ENCODE data around the gene DLGAP1.

Gene DLGAP1

GRCh38 chr18:4357579-4357978, 97.5 kb downstream of the DLGAP1 start:
- Histone ChIP-seq H2BK5ac (ENCODE audit: low read length) (no peak overlapping the region), H3K4ac (ENCODE audit: low read depth, low read length) (no peak overlapping the region), H3K4me3 (ENCODE audit: low read length) (no peak overlapping the region), H3K23ac (ENCODE audit: low read length) (peak overlapping the region; percentile 69), H3K79me2 (ENCODE audit: control insufficient read depth, insufficient read depth, low read length) (no peaks in the 10 kb centered on the region), H2BK15ac (replicated peaks; ENCODE audit: low read depth) (no peak overlapping the region), H2BK120ac (ENCODE audit: low read depth, low read length) (no peak overlapping the region), H3K36me3 (ENCODE audit: control insufficient read depth, insufficient read depth, low read length) (no peaks in the 10 kb centered on the region), H3K4me2 (ENCODE audit: low read length) (no peak overlapping the region), H3K56ac (ENCODE audit: low read length) (no peak overlapping the region), H3K18ac (ENCODE audit: low read length) (no peak overlapping the region), H2AK5ac (ENCODE audit: low read length) (no peak overlapping the region), H4K8ac (ENCODE audit: low read depth, low read length) (no peak overlapping the region), H3K79me1 (ENCODE audit: low read length) (no peaks in the 10 kb centered on the region), H3K4me1 (ENCODE audit: control insufficient read depth, low read depth, low read length) (peaks cover 15% of the 10 kb centered on the region), H3K27me3 (ENCODE audit: insufficient read depth, low read length, poor library complexity) (no peaks in the 10 kb centered on the region), H4K5ac (ENCODE audit: low read length) (no peak overlapping the region), H3K9ac (ENCODE audit: low read length) (no peak overlapping the region), H3K27ac (ENCODE audit: low read depth, low read length) (no peak overlapping the region)
- DNase-seq, result no peak
- WGBS (ENCODE audit: extremely low coverage, insufficient coverage, low lambda C conversion rate), result no CpG with 5 or more reads among the region's 4 CpGs

- no CpG with 5 or more reads among the region's 6 CpGs for WGBS (ENCODE audit: extremely low coverage, insufficient coverage, low lambda C conversion rate)
Measured at GRCh38 chr18:4356929-4357328, 98.2 kb downstream of the DLGAP1 start.

GRCh38 chr18:4353853-4354418, 101.2 kb downstream of the DLGAP1 start:
- no peak overlapping the region for H2BK120ac ChIP-seq (ENCODE audit: low read depth, low read length)
- no peak overlapping the region for H2BK15ac ChIP-seq (replicated peaks; ENCODE audit: low read depth)
- no CpG with 5 or more reads among the region's 9 CpGs for WGBS (ENCODE audit: extremely low coverage, insufficient coverage, low lambda C conversion rate)
- H4K8ac ChIP-seq (ENCODE audit: low read depth, low read length), result no peak overlapping the region
- H3K18ac ChIP-seq (ENCODE audit: low read length), result no peak overlapping the region
- peak overlapping the region; percentile 53 for H3K56ac ChIP-seq (ENCODE audit: low read length)
- no peak overlapping the region for H4K5ac ChIP-seq (ENCODE audit: low read length)
- H3K4ac ChIP-seq (ENCODE audit: low read depth, low read length), result no peak overlapping the region
- no peak overlapping the region for H2AK5ac ChIP-seq (ENCODE audit: low read length)
- H3K23ac ChIP-seq (ENCODE audit: low read length), result no peak overlapping the region
- H3K9ac ChIP-seq (ENCODE audit: low read length), result no peak overlapping the region
- H3K79me2 ChIP-seq (ENCODE audit: control insufficient read depth, insufficient read depth, low read length), result no peaks in the 10 kb centered on the region
- no peak for DNase-seq
- H3K79me1 ChIP-seq (ENCODE audit: low read length), result no peaks in the 10 kb centered on the region
- H3K4me1 ChIP-seq (ENCODE audit: control insufficient read depth, low read depth, low read length), result peaks cover 19% of the 10 kb centered on the region
- no peak overlapping the region for H3K4me2 ChIP-seq (ENCODE audit: low read length)
- H3K36me3 ChIP-seq (ENCODE audit: control insufficient read depth, insufficient read depth, low read length), result no peaks in the 10 kb centered on the region
- no peak overlapping the region for H3K27ac ChIP-seq (ENCODE audit: low read depth, low read length)
- H3K4me3 ChIP-seq (ENCODE audit: low read length), result no peak overlapping the region
- no peak overlapping the region for H2BK5ac ChIP-seq (ENCODE audit: low read length)
- no peaks in the 10 kb centered on the region for H3K27me3 ChIP-seq (ENCODE audit: insufficient read depth, low read length, poor library complexity)

More at GRCh38 chr18:4356929-4357328, 98.2 kb downstream of the DLGAP1 start:
- no peak overlapping the region for H3K18ac ChIP-seq (ENCODE audit: low read length)
- H3K27me3 ChIP-seq (ENCODE audit: insufficient read depth, low read length, poor library complexity), result no peaks in the 10 kb centered on the region
- H3K4me2 ChIP-seq (ENCODE audit: low read length), result no peak overlapping the region
- no peak overlapping the region for H2AK5ac ChIP-seq (ENCODE audit: low read length)
- H3K4ac ChIP-seq (ENCODE audit: low read depth, low read length), result no peak overlapping the region
- H3K36me3 ChIP-seq (ENCODE audit: control insufficient read depth, insufficient read depth, low read length), result no peaks in the 10 kb centered on the region
- H2BK120ac ChIP-seq (ENCODE audit: low read depth, low read length), result no peak overlapping the region
- no peak overlapping the region for H4K8ac ChIP-seq (ENCODE audit: low read depth, low read length)
- H3K9ac ChIP-seq (ENCODE audit: low read length), result no peak overlapping the region
- H3K27ac ChIP-seq (ENCODE audit: low read depth, low read length), result no peak overlapping the region
- H3K56ac ChIP-seq (ENCODE audit: low read length), result no peak overlapping the region
- no peaks in the 10 kb centered on the region for H3K79me1 ChIP-seq (ENCODE audit: low read length)
- DNase-seq, result no peak
- H3K4me3 ChIP-seq (ENCODE audit: low read length), result no peak overlapping the region
- H4K5ac ChIP-seq (ENCODE audit: low read length), result no peak overlapping the region
- H2BK15ac ChIP-seq (replicated peaks; ENCODE audit: low read depth), result no peak overlapping the region
- no peak overlapping the region for H3K23ac ChIP-seq (ENCODE audit: low read length)
- no peaks in the 10 kb centered on the region for H3K79me2 ChIP-seq (ENCODE audit: control insufficient read depth, insufficient read depth, low read length)
- H3K4me1 ChIP-seq (ENCODE audit: control insufficient read depth, low read depth, low read length), result peaks cover 19% of the 10 kb centered on the region
- no peak overlapping the region for H2BK5ac ChIP-seq (ENCODE audit: low read length)

GRCh38 chr18:4352746-4353551, 102.2 kb downstream of the DLGAP1 start:
- H3K4me3 ChIP-seq (ENCODE audit: low read length), result no peak overlapping the region
- no peak overlapping the region for H3K4ac ChIP-seq (ENCODE audit: low read depth, low read length)
- H3K27me3 ChIP-seq (ENCODE audit: insufficient read depth, low read length, poor library complexity), result no peaks in the 10 kb centered on the region
- H2AK5ac ChIP-seq (ENCODE audit: low read length), result peak overlapping the region; percentile 39
- H3K36me3 ChIP-seq (ENCODE audit: control insufficient read depth, insufficient read depth, low read length), result no peaks in the 10 kb centered on the region
- no peak overlapping the region for H2BK15ac ChIP-seq (replicated peaks; ENCODE audit: low read depth)
- no peak overlapping the region for H4K5ac ChIP-seq (ENCODE audit: low read length)
- H3K79me2 ChIP-seq (ENCODE audit: control insufficient read depth, insufficient read depth, low read length), result no peaks in the 10 kb centered on the region
- no peaks in the 10 kb centered on the region for H3K79me1 ChIP-seq (ENCODE audit: low read length)
- no peak overlapping the region for H3K9ac ChIP-seq (ENCODE audit: low read length)
- no peak overlapping the region for H3K4me2 ChIP-seq (ENCODE audit: low read length)
- no peak overlapping the region for H3K23ac ChIP-seq (ENCODE audit: low read length)
- H3K18ac ChIP-seq (ENCODE audit: low read length), result no peak overlapping the region
- H3K56ac ChIP-seq (ENCODE audit: low read length), result no peak overlapping the region
- H2BK120ac ChIP-seq (ENCODE audit: low read depth, low read length), result no peak overlapping the region
- DNase-seq, result peak; percentile 58
- no peak overlapping the region for H3K27ac ChIP-seq (ENCODE audit: low read depth, low read length)
- peaks cover 16% of the 10 kb centered on the region for H3K4me1 ChIP-seq (ENCODE audit: control insufficient read depth, low read depth, low read length)
- no peak overlapping the region for H2BK5ac ChIP-seq (ENCODE audit: low read length)
- no CpG with 5 or more reads among the region's 15 CpGs for WGBS (ENCODE audit: extremely low coverage, insufficient coverage, low lambda C conversion rate)
- no peak overlapping the region for H4K8ac ChIP-seq (ENCODE audit: low read depth, low read length)

GRCh38 chr18:4351005-4351404, 104.1 kb downstream of the DLGAP1 start:
- Histone ChIP-seq H3K79me1 (ENCODE audit: low read length) (no peaks in the 10 kb centered on the region), H3K4me1 (ENCODE audit: control insufficient read depth, low read depth, low read length) (peaks cover 16% of the 10 kb centered on the region), H3K79me2 (ENCODE audit: control insufficient read depth, insufficient read depth, low read length) (no peaks in the 10 kb centered on the region), H3K4me3 (ENCODE audit: low read length) (no peak overlapping the region), H3K9ac (ENCODE audit: low read length) (no peak overlapping the region), H3K27ac (ENCODE audit: low read depth, low read length) (no peak overlapping the region), H2BK15ac (replicated peaks; ENCODE audit: low read depth) (no peak overlapping the region), H3K23ac (ENCODE audit: low read length) (no peak overlapping the region), H2AK5ac (ENCODE audit: low read length) (no peak overlapping the region), H3K56ac (ENCODE audit: low read length) (no peak overlapping the region), H4K8ac (ENCODE audit: low read depth, low read length) (no peak overlapping the region), H2BK5ac (ENCODE audit: low read length) (no peak overlapping the region), H3K27me3 (ENCODE audit: insufficient read depth, low read length, poor library complexity) (no peaks in the 10 kb centered on the region), H3K36me3 (ENCODE audit: control insufficient read depth, insufficient read depth, low read length) (no peaks in the 10 kb centered on the region), H3K4ac (ENCODE audit: low read depth, low read length) (no peak overlapping the region), H4K5ac (ENCODE audit: low read length) (no peak overlapping the region), H3K4me2 (ENCODE audit: low read length) (no peak overlapping the region), H3K18ac (ENCODE audit: low read length) (no peak overlapping the region), H2BK120ac (ENCODE audit: low read depth, low read length) (no peak overlapping the region)
- DNase-seq, result no peak
- no CpG with 5 or more reads among the region's 2 CpGs for WGBS (ENCODE audit: extremely low coverage, insufficient coverage, low lambda C conversion rate)
